ENCODE data around the gene DNAJC10. TPM values are rescaled to one million over a fixed set of nuclear protein-coding genes. Genes with fewer than 3 reads are reported as not detected.

Gene DNAJC10
- total RNA-seq, 1 donor from 2014 or later, result 37.1 TPM

GRCh38 chr2:182826496-182826895 lies 110.4 kb downstream of the DNAJC10 start:
- TF ChIP-seq POLR2AphosphoS5 (IDR thresholded peaks at IDR 0.05; ENCODE audit: insufficient read depth in 1 of 2, low read depth in 1 of 2) (no peak), POLR2A (IDR thresholded peaks at IDR 0.05) (no peak), CTCF (IDR thresholded peaks at IDR 0.05) (no peak)
- intact Hi-C loops (cut with DNase I), result no loop called here
- no peaks in the 10 kb centered on the region for H3K36me3 ChIP-seq
- DNase-seq (ENCODE audit: extremely low spot score in 2 of 2), result no peak
- no peaks in the 10 kb centered on the region for H3K9me3 ChIP-seq
- H3K4me3 ChIP-seq, result no peak overlapping the region
- H3K27me3 ChIP-seq, result no peaks in the 10 kb centered on the region
- H3K4me1 ChIP-seq, result no peaks in the 10 kb centered on the region
- no peak overlapping the region for H3K27ac ChIP-seq

GRCh38 chr2:182827182-182827879 lies 111.3 kb downstream of the DNAJC10 start:
- TF ChIP-seq POLR2AphosphoS5 (IDR thresholded peaks at IDR 0.05; ENCODE audit: insufficient read depth in 1 of 2, low read depth in 1 of 2), result no peak
- no peak for TF ChIP-seq POLR2A (IDR thresholded peaks at IDR 0.05)
- H3K9me3 ChIP-seq, result no peaks in the 10 kb centered on the region
- no peaks in the 10 kb centered on the region for H3K4me1 ChIP-seq
- no peaks in the 10 kb centered on the region for H3K27me3 ChIP-seq
- DNase-seq (ENCODE audit: extremely low spot score in 2 of 2), result no peak
- no peaks in the 10 kb centered on the region for H3K36me3 ChIP-seq
- H3K27ac ChIP-seq, result no peak overlapping the region
- intact Hi-C loops (cut with DNase I), result no loop called here
- no peak overlapping the region for H3K4me3 ChIP-seq

GRCh38 chr2:182831101-182831500 lies 115.0 kb downstream of the DNAJC10 start:
- Histone ChIP-seq H3K36me3 (no peaks in the 10 kb centered on the region), H3K4me3 (no peak overlapping the region)
- intact Hi-C loops (cut with DNase I), result no loop called here

GRCh38 chr2:182831921-182832320 lies 115.9 kb downstream of the DNAJC10 start:
- TF ChIP-seq POLR2A (IDR thresholded peaks at IDR 0.05) (no peak), POLR2AphosphoS5 (IDR thresholded peaks at IDR 0.05; ENCODE audit: insufficient read depth in 1 of 2, low read depth in 1 of 2) (no peak), CTCF (IDR thresholded peaks at IDR 0.05) (no peak)
- Histone ChIP-seq H3K4me3 (no peak overlapping the region), H3K36me3 (no peaks in the 10 kb centered on the region), H3K4me1 (no peaks in the 10 kb centered on the region), H3K27me3 (no peaks in the 10 kb centered on the region), H3K9me3 (no peaks in the 10 kb centered on the region), H3K27ac (no peak overlapping the region)
- DNase-seq (ENCODE audit: extremely low spot score in 2 of 2), result no peak
- intact Hi-C loops (cut with DNase I), result no loop called here

More at GRCh38 chr2:182831101-182831500, 115.0 kb downstream of the DNAJC10 start:
- no peak for TF ChIP-seq CTCF (IDR thresholded peaks at IDR 0.05)
- TF ChIP-seq POLR2A (IDR thresholded peaks at IDR 0.05), result no peak
- no peak for TF ChIP-seq POLR2AphosphoS5 (IDR thresholded peaks at IDR 0.05; ENCODE audit: insufficient read depth in 1 of 2, low read depth in 1 of 2)
- no peaks in the 10 kb centered on the region for H3K4me1 ChIP-seq
- no peak for DNase-seq (ENCODE audit: extremely low spot score in 2 of 2)
- H3K27ac ChIP-seq, result no peak overlapping the region
- H3K27me3 ChIP-seq, result no peaks in the 10 kb centered on the region
- H3K9me3 ChIP-seq, result no peaks in the 10 kb centered on the region

GRCh38 chr2:182833084-182833854 lies 117.2 kb downstream of the DNAJC10 start:
- intact Hi-C loops (cut with DNase I), result no loop called here
- H3K36me3 ChIP-seq, result no peaks in the 10 kb centered on the region
- no peaks in the 10 kb centered on the region for H3K4me1 ChIP-seq
- DNase-seq (ENCODE audit: extremely low spot score in 2 of 2), result no peak
- no peak overlapping the region for H3K27ac ChIP-seq
- TF ChIP-seq POLR2AphosphoS5 (IDR thresholded peaks at IDR 0.05; ENCODE audit: insufficient read depth in 1 of 2, low read depth in 1 of 2) (no peak), CTCF (IDR thresholded peaks at IDR 0.05) (no peak), POLR2A (IDR thresholded peaks at IDR 0.05) (no peak)
- no peaks in the 10 kb centered on the region for H3K9me3 ChIP-seq
- no peak overlapping the region for H3K4me3 ChIP-seq
- H3K27me3 ChIP-seq, result no peaks in the 10 kb centered on the region

All from vagina (tissue), 2 donors.